Karpas-422 (cell line): ENCODE data around the gene PRKAG2. TPM values are rescaled to one million over a fixed set of nuclear protein-coding genes. Genes with fewer than 3 reads are reported as not detected.

Experiments
- DNase-seq: peaks from one replicate; pipeline ENCODE4 v3.0.0-alpha.2; 2015
- H2AFZ ChIP-seq: fragments of 200-600 bp; sonication (generic); 2 replicates; pipeline ENCODE4 v1.6.1; 2014; ENCODE audit warnings: antibody characterized with exemption, low read length, mixed read lengths
- H3K27ac ChIP-seq: fragments of 200-600 bp; sonication (generic); 2 replicates; pipeline ENCODE4 v1.5.1; 2014; ENCODE audit warnings: mild to moderate bottlenecking, low read length, moderate library complexity
- H3K27me3 ChIP-seq: fragments of 200-600 bp; sonication (generic); 2 replicates; pipeline ENCODE4 v1.6.1; 2014; ENCODE audit warnings: low read length, mixed read lengths
- H3K36me3 ChIP-seq: fragments of 200-600 bp; sonication (generic); 2 replicates; pipeline ENCODE4 v1.6.1; 2014; ENCODE audit warnings: low read length, mixed read lengths; ENCODE audit not compliant: insufficient read depth
- H3K4me1 ChIP-seq: fragments of 200-600 bp; sonication (generic); 2 replicates; pipeline ENCODE4 v1.6.1; 2014; ENCODE audit warnings: mild to moderate bottlenecking, low read length, mixed read lengths
- H3K4me2 ChIP-seq: fragments of 200-600 bp; sonication (generic); 2 replicates; pipeline ENCODE4 v1.6.1; 2014; ENCODE audit warnings: low read length, low read depth, mild to moderate bottlenecking; ENCODE audit not compliant: poor library complexity, severe bottlenecking
- H3K4me3 ChIP-seq: fragments of 200-600 bp; sonication (generic); 2 replicates; pipeline ENCODE4 v1.5.1; 2014; ENCODE audit warnings: mild to moderate bottlenecking, antibody characterized with exemption, low read length, mixed read lengths
- H3K79me2 ChIP-seq: fragments of 200-600 bp; sonication (generic); 2 replicates; pipeline ENCODE4 v1.6.1; 2014; ENCODE audit warnings: mild to moderate bottlenecking, low read length, mixed read lengths
- H3K9ac ChIP-seq: fragments of 200-600 bp; sonication (generic); 2 replicates; pipeline ENCODE4 v1.6.0; 2014; ENCODE audit warnings: low read length
- H3K9me2 ChIP-seq: fragments of 200-600 bp; sonication (generic), shearing (Covaris generic); replicated peaks from 2 replicates; pipeline ENCODE4 v1.6.0; 2014; ENCODE audit warnings: mild to moderate bottlenecking, low read length, moderate library complexity; ENCODE audit not compliant: insufficient read depth
- H3K9me3 ChIP-seq: fragments of 300-700, 200-600 bp; sonication (generic); 2 replicates; pipeline ENCODE4 v1.6.1; 2014; ENCODE audit warnings: low read length, mixed read lengths
- H4K20me1 ChIP-seq: fragments of 200-600 bp; sonication (generic); 2 replicates; pipeline ENCODE4 v1.6.1; 2014; ENCODE audit warnings: mild to moderate bottlenecking, antibody characterized with exemption, low read length, low read depth; ENCODE audit not compliant: insufficient read depth
- total RNA-seq: library from RNA; depleted of rRNA; stranded (reverse); fragments of >200 nt; shearing (Covaris generic); gene quantifications from 2 replicates; pipeline ENCODE4 v1.2.3, GENCODE V29; 2014; ENCODE audit warnings: low replicate concordance

The PRKAG2 gene
- total RNA-seq, 1 experiment from 2014 or later, result 6.3 TPM

GRCh38 chr7:151856516-151856915, 20.4 kb downstream of the PRKAG2 start:
- Histone ChIP-seq H3K4me3 (no peak overlapping the region), H3K4me2 (no peak overlapping the region), H3K27me3 (no peaks in the 10 kb centered on the region), H3K79me2 (no peaks in the 10 kb centered on the region), H4K20me1 (no peaks in the 10 kb centered on the region), H3K36me3 (no peaks in the 10 kb centered on the region), H3K4me1 (no peaks in the 10 kb centered on the region), H3K9ac (no peak overlapping the region), H2AFZ (no peak overlapping the region), H3K9me2 (no peaks in the 10 kb centered on the region), H3K9me3 (no peaks in the 10 kb centered on the region), H3K27ac (no peak overlapping the region)
- no peak for DNase-seq

- Histone ChIP-seq H2AFZ (no peak overlapping the region), H3K27ac (no peak overlapping the region), H3K79me2 (no peaks in the 10 kb centered on the region), H3K36me3 (no peaks in the 10 kb centered on the region), H3K9me3 (no peaks in the 10 kb centered on the region), H3K4me2 (no peak overlapping the region), H3K9me2 (no peaks in the 10 kb centered on the region), H4K20me1 (no peaks in the 10 kb centered on the region), H3K4me3 (no peak overlapping the region), H3K4me1 (no peaks in the 10 kb centered on the region), H3K27me3 (no peaks in the 10 kb centered on the region), H3K9ac (no peak overlapping the region)
- no peak for DNase-seq
Measured at GRCh38 chr7:151856098-151856497, 20.8 kb downstream of the PRKAG2 start.

GRCh38 chr7:151854720-151855071, 22.2 kb downstream of the PRKAG2 start:
- Histone ChIP-seq H3K36me3 (no peaks in the 10 kb centered on the region), H3K79me2 (no peaks in the 10 kb centered on the region), H3K9me2 (no peaks in the 10 kb centered on the region), H3K4me1 (no peaks in the 10 kb centered on the region), H4K20me1 (no peaks in the 10 kb centered on the region), H3K4me3 (no peak overlapping the region), H3K9ac (no peak overlapping the region), H3K27ac (no peak overlapping the region), H2AFZ (no peak overlapping the region), H3K27me3 (no peaks in the 10 kb centered on the region), H3K9me3 (no peaks in the 10 kb centered on the region), H3K4me2 (no peak overlapping the region)
- DNase-seq, result no peak

- H3K79me2 ChIP-seq, result no peaks in the 10 kb centered on the region
- H3K36me3 ChIP-seq, result no peaks in the 10 kb centered on the region
- no peak overlapping the region for H3K4me2 ChIP-seq
- no peak overlapping the region for H3K4me3 ChIP-seq
- no peaks in the 10 kb centered on the region for H3K27me3 ChIP-seq
- H2AFZ ChIP-seq, result no peak overlapping the region
- H4K20me1 ChIP-seq, result no peaks in the 10 kb centered on the region
- no peak overlapping the region for H3K9ac ChIP-seq
- no peak overlapping the region for H3K27ac ChIP-seq
- no peaks in the 10 kb centered on the region for H3K4me1 ChIP-seq
- H3K9me2 ChIP-seq, result no peaks in the 10 kb centered on the region
- no peaks in the 10 kb centered on the region for H3K9me3 ChIP-seq
- no peak for DNase-seq
Measured at GRCh38 chr7:151853896-151854719, 22.8 kb downstream of the PRKAG2 start.

GRCh38 chr7:151852486-151853396, 24.2 kb downstream of the PRKAG2 start:
- Histone ChIP-seq H3K4me2 (no peak overlapping the region), H3K4me1 (no peaks in the 10 kb centered on the region), H3K79me2 (no peaks in the 10 kb centered on the region), H3K9me3 (no peaks in the 10 kb centered on the region), H3K4me3 (no peak overlapping the region), H3K27ac (no peak overlapping the region), H3K9me2 (no peaks in the 10 kb centered on the region), H4K20me1 (no peaks in the 10 kb centered on the region), H3K9ac (no peak overlapping the region), H2AFZ (no peak overlapping the region), H3K27me3 (no peaks in the 10 kb centered on the region), H3K36me3 (no peaks in the 10 kb centered on the region)
- no peak for DNase-seq

- no peaks in the 10 kb centered on the region for H3K79me2 ChIP-seq
- H3K9me2 ChIP-seq, result no peaks in the 10 kb centered on the region
- no peak overlapping the region for H3K9ac ChIP-seq
- H4K20me1 ChIP-seq, result no peaks in the 10 kb centered on the region
- H2AFZ ChIP-seq, result no peak overlapping the region
- H3K4me3 ChIP-seq, result no peak overlapping the region
- no peaks in the 10 kb centered on the region for H3K27me3 ChIP-seq
- no peaks in the 10 kb centered on the region for H3K9me3 ChIP-seq
- no peaks in the 10 kb centered on the region for H3K36me3 ChIP-seq
- no peak overlapping the region for H3K4me2 ChIP-seq
- H3K27ac ChIP-seq, result no peak overlapping the region
- H3K4me1 ChIP-seq, result no peaks in the 10 kb centered on the region
- DNase-seq, result no peak
Measured at GRCh38 chr7:151851782-151852181, 25.1 kb downstream of the PRKAG2 start.

- Histone ChIP-seq H3K4me2 (no peak overlapping the region), H4K20me1 (no peaks in the 10 kb centered on the region), H3K4me3 (no peak overlapping the region), H3K9me3 (no peaks in the 10 kb centered on the region), H3K79me2 (no peaks in the 10 kb centered on the region), H3K27ac (no peak overlapping the region), H3K36me3 (no peaks in the 10 kb centered on the region), H3K9ac (no peak overlapping the region), H2AFZ (no peak overlapping the region), H3K27me3 (no peaks in the 10 kb centered on the region), H3K4me1 (no peaks in the 10 kb centered on the region), H3K9me2 (no peaks in the 10 kb centered on the region)
- DNase-seq, result no peak
Measured at GRCh38 chr7:151851145-151851751, 25.7 kb downstream of the PRKAG2 start.

GRCh38 chr7:151850491-151851124, 26.3 kb downstream of the PRKAG2 start:
- Histone ChIP-seq H3K79me2 (no peaks in the 10 kb centered on the region), H4K20me1 (no peaks in the 10 kb centered on the region), H3K9me2 (no peaks in the 10 kb centered on the region)

More at GRCh38 chr7:151850491-151851124, 26.3 kb downstream of the PRKAG2 start:
- Histone ChIP-seq H3K4me1 (no peaks in the 10 kb centered on the region), H3K4me3 (no peak overlapping the region), H2AFZ (no peak overlapping the region), H3K4me2 (no peak overlapping the region), H3K9me3 (no peaks in the 10 kb centered on the region), H3K27ac (no peak overlapping the region), H3K36me3 (no peaks in the 10 kb centered on the region), H3K27me3 (no peaks in the 10 kb centered on the region), H3K9ac (no peak overlapping the region)
- no peak for DNase-seq
